Activated CD4-positive, alpha-beta T cell treated with anti-CD3 and anti-CD28 coated beads, Interleukin-2, Interleukin-6, amounts not matched to agents 100 ng/mL and 50 ng/mL, durations not matched to agents 16 hours and 8 hours (primary cell): ENCODE measurements around the gene C16orf86.
"Not testable (repeated sequence)": the region's sequence is repeated elsewhere in the genome, so short reads cannot be mapped to it uniquely, and the experiment has no call there.

Experiments used
- DNase-seq: peaks from one replicate; pipeline ENCODE4 v3.0.0-alpha.2; 2020

The C16orf86 gene

DNA sequence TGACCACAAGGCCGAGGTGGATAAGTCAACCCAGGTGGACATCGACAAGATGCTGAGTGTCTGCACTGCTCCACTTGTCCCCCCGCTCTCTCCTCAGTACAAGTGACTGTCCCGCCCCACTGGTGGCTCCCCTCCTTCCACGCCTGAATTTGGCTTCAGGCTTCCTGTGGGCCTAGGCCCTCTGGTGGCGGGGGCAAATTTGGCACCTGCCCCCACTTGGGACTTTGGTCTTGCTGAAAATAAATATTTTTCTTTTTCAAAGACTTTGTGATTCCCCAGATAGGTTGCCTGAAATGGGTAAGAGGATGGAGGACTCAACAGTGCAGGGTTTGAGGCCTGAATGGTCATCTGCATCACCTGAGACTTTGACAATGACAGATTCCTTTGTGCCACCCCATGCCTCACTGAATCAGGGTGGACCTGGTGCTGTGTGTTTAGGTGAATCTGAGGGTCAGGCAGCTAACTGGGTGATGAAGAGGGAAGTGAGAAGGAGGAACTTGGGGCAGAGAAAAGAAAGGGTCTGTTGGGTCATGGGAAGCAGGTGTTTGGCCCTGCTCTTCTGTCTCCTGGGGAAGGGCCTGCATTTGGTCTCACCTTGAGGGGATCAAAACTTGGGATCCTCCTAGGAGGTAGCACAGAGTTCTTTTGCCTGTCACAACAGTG, 2.0 kb downstream of the C16orf86 start:
- peak; percentile 33 for DNase-seq

DNA sequence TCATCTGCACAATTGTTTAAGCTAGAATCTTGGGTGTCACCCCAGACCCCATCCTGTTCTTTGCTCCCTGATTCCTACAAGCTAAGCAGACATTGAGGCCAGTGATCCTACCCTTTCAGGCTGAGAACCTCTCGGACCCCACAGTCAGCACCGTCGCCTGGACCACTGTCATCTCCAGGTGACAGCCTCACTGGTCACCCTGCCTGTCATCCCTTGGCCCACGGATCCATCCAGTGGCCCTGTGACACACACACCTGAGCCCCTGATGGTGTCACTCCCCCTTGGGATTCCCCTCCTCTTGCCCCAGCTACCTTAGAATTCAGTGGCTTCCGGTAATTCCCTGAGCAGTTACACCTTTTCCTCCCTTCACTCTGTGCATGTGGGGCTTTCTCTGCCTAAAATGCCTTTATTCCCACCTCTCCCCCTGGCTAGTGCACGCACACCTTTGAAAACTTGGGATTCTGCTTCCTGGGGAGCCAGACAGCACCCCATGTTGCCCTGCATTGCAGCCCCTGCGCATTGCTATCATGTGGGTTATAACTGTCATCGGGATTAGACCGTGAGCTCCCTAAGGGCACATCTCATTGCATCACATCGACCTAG, 3.0 kb downstream of the C16orf86 start:
- no peak for DNase-seq

DNA sequence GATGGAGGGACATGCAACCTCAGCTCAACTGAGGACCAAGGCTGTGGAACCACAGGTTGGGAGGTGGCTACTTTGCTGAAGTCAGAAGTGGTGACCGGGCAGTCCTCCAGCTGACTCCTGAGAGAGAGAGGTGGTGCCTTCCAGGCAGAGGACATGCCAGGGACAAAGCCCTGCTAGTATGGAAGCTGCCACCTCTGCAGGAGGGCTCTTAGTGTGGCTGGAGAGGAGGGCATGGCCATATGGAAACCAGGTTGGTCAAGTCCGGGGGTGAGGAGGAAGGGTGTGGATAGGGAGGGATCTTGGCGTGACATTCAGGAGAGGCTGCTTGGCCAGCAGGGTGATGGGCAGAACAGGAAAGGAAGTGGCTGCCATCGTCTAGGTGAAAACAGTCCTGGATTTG, 5.7 kb downstream of the C16orf86 start:
- no peak for DNase-seq

DNA sequence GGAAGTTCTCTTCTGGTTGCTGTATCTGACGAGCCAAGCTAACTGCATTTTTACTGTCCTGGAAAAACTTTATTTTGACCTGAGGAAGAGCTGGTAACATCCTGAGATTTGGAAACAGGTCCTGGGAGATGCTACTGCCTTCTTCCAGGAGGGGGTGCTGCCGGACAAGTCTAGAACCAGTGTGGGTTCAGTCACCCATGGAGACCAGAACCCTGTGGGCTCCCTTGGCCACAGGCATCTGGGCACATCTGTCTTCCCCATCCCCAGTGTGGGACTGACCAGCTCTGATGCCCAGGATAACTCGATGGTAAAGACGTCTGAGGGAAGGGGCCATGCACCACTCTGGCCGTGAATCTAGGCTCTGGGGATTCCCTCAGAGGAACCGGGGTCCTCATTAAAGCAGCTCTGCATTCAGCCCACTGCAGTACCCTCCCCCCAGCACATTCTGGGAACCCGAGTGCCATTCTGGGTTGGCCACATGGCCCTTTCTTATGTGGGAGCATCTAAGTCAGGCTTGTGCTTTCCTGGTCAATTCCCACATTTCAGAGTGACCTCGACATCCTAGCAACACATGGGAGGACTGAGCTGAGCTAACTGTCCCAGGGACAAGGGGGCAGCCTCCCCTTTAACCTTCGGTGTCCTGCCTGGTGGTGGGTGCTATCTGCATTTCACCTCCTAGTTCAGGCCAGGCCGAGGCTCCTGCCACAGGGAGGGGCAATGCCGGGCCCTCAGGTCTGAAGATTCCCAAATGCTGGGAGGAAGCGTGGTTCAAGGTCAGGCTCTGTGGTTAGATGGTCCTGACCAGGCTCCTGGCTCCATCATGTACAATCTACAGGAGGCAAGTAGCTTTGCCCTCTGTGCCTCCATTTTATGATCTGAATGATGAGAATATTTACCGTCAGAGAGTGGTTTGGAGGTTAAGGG, 6.4 kb downstream of the C16orf86 start:
- peak; percentile 57 for DNase-seq

DNA sequence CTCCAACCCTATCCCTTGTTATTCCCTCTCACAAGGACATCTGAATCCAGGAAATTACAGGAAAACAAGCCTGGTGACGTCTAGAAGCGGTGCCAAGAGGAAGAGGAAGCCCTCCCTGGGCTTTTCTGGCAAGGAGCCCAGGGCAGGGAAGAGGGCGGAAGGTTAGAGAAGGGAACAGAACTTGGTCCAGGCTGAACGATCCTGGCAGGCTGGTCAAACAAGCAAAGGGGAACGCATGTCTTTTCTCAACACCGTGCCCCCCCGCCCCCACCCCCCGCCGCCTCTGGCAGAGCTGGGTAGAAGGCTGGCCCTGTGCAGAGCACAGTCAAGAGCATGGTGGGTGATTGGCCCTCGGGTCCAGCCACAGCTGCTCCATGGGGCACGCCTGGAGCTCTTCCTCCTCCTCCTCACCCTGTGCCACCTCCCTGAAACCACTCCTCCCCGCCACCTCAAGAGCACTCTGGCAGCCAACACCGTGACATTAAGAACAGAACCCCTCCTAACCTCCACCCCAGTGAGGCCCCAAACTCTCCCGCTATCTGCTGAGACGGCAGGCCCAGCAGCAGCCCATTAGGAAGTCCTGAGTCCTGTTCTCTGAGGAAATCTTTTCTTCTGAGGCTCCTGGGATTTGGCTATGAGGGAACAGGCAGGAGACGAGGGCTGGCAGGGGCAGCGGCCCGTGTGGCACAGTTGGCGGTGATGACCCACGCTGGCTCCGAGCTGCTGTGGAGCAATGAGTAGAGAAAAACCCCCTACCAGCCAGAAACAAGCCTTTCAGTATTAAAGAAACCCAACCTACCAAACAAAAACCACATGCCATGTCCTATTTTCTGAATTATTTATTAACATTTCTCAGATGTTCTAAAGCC, 7.3 kb downstream of the C16orf86 start:
- no peak for DNase-seq

DNA sequence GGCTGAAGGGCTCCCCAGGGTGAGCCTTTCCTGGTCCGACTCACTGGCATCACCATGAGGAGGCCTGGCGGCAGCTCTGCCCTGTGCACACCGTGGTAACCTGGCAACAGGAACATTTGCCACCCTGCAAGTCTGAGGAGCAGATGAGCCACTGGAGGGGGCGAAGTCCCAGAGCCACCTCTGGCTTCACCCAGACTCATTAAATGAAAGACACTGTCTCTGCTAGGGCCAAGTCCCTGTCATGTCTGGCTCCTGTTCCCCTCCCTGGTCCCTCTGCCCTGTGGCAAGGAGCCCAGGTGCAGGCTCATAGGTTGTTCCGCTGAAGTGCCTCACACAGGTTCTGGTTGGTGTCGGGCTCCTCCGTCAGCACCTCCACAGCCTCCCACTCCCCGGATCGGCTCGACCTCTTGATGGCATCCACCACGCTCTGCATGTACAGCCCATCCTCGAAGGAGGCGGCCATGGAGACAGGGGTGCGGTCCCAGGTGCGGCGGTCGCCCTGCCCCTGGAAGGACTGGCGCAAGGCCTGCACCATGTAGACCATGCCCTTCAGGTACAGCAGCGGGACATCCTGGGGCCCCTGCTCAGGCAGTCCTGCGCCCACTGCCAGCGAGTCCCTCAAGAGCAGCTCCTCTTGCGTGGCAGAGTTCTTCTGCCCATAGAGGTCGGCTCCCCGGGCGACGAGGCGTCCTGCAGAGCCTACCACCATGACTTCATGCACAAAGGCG, 8.4 kb downstream of the C16orf86 start:
- DNase-seq: no peak

DNA sequence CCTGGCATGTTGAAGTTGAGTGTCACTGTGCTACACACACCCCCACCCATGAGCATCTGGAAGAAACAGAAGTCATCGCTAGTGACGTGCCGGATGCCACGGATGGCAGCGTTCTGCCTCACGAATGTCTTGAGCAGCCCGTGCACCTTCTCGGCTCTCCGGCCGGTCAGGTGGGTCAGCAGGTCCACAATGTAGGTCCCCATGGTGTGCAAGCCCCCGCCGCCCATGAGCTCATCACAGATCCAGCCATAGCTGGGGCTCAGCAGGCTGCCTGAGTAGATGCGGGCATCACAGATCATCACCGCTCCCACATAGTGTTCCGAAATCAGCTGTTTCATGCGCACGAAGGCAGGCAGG, 8.9 kb downstream of the C16orf86 start:
- no peak for DNase-seq

DNA sequence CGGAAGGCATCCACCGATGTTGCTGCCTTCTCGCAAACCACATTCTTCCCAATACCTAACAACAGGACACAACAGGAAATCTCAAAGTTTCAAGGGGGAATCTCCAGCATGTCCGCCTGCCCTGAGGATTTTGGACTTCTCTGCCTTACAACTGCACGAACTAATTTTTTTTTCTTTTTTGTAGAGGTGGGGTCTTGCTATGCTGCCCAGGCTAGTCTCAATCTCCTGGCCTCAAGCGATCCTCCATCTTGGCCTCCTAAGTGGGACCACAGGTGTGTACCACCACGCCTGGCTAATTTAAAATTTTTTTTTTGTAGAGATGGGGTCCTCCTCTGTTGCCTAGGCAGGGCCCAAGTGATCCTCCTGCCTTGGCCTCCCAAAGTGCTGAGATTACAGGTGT, 9.4 kb downstream of the C16orf86 start:
- no peak for DNase-seq

DNA sequence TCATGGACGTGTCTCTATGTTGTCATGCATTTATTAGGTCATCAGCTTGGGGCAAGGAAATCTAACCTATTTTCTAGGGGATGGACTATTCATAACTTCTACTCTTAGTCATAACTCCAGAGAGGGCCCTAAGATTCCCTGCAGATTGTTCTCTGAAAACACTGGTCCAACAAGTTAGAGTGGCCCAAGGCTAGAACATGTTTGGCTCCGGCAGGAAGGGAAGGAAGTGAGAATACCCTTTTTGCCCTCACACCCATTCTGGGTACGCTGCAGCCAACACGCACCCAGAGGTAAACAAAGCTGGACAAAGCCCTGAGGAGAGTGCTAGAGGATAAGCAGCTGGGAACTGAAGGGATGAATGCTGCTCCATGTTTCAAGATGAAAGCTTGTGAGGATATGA, 9.9 kb downstream of the C16orf86 start:
- no peak for DNase-seq

DNA sequence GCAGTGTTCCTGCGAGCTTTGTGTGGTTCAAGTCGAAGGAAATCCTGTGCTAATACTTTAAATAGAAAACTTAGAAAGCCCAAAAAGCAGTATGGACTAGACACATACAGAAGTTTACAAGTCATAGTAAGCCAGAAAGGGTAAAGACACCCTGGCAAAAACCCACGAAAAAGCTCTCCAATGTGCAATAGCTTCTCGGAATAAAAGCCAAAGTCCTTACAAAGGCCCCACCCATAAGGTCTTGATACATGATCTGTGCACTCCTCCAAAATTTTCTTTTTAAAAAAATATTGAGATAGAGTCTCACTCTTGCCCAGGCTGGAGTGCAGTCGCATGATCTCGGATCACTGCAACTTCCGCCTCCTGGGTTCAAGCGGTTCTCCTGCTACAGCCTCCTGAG, 10.3 kb downstream of the C16orf86 start:
- DNase-seq: no peak

DNA sequence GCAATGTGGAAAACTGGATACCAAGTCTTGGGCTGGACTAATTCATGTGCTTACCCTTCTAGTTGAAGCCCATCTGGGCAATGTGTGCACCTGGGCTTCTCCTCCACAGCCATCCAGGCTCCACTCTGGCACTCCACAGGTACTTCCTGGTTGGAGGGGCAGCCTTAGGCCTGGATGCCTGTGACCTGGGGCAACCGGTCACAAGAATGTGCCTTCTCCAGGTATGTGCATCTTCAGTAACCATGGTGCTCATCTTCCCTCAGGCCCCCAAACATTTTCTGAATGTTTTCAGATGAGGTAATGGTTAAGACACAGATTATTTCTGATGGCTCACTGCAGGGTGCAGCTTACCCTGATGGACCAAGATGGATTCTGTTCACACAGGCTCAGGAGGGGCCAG, 11.1 kb downstream of the C16orf86 start:
- no peak for DNase-seq

DNA sequence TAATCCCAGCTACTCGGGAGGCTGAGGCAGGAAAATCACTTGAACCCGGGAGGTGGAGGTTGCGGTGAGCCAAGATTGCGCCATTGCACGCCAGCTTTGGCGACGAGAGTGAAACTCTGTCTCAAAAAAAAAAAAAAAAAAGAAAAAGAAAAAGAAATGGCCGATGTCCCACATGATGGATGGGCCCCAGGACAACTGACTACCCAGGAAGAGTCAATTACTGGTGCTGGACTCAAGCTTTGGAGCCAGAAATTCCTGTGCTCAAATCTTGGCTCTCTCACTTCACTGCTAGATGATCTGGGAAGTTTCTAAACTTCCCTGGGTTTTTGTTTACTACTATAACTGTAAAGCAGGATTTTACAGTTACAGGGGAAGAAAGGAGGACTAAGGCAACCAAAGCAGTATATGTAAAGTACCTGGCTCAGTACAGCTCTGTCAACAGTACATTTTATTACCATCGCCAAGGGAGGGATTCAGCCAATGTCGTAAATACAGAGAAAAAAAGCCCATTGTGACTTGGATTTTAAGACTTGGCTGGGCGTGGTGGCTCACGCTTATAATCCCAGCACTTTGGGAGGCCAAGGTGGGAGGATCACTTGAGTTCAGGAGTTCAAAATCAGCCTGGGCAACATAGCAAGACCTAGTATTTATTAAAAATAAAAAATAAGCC, 11.9 kb downstream of the C16orf86 start:
- DNase-seq: no peak

DNA sequence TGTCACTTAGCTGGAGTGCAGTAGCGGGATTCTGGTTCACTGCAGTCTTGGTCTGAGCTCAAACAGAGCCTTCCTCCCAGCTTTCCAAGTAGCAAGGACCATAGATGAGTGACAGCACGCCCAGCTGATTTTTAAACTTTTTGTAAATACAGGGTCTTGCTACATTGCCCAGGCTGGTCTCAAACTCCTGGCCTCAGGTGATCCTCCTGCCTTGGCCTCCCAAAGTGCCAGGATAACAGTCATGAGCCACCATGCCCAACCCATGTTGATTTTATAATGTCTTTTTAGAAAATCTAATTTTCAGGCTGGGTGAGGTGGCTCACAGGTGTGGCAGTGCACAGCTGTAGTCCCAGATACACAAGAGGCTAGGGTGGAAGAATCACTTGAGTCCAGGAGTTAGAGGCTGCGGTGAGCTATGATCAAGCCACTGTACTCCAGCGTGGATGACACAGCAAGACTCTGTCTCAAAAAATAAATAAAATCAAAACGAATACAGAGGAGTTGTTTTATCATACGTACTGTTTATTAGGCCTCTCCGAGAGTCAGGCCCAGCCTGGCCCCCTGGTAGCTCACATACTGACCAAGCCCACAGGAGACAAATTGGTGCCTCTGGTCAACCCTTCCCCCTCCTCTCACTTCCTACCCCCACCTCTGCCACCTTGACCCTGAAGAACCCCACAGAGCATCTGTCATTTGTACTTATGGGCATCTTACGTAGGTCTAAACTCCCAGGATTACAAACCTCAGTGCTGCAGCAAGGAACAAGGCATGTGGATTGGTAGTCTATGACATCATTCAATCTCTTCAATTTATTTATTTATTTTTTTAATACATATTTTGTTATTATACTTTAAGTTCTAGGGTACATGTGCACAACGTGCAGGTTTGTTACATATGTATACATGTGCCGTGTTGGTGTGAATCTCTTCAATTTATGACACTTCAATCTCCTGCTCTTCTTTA, 13.6 kb downstream of the C16orf86 start:
- DNase-seq: no peak

DNA sequence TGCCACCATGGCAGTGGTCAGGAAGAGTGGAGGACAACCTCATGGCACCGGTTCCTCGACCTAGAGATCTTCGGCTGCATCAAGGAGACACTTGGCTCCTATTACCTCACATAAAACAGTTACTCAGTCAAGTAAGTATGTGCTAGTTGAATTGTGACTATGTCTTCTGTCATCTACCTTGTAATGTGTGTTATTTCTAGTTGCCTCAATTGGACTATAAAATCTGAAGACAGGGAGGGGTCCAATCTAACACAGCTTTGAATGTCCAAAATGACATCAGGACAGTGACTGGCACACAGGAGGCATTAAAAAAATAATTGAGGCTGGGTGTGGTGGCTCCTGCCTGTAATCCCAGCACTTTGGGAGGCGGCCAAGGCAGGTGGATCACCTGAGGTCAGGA, 17.2 kb downstream of the C16orf86 start:
- DNase-seq: no peak

DNA sequence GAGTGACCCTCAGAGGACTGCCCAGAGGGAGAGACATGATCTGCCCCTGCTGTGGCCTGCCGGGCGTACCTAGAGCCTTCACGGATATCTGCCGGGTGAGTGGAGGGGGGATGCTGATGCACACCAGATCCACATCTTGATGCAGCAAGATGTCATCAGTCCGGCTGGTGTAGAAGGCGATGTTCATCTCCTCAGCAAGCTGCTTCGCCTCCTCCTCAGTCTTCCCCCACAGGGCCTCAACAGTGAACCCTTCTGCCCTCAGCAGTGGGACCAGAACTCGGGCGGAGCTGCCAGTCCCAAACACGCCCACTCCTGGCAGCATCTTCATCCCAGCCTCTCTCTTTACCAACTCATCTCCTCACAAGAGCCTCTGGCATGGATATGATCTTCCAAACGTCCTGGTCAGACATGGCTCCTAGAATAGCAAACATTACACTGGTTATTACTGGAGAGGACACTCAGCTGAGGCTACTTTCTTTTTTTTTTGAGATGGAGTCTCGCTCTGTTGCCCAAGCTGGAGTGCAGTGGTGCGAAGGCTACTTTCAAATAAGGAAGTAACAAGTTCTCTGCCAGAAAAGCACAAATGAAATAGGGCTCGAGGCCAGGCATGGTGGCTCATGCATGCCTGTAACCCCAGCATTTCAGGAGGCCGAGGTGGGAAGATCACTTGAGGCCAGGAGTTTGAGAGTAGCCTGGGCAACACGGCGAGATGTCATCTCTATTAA, 18.9 kb downstream of the C16orf86 start:
- DNase-seq: no peak

DNA sequence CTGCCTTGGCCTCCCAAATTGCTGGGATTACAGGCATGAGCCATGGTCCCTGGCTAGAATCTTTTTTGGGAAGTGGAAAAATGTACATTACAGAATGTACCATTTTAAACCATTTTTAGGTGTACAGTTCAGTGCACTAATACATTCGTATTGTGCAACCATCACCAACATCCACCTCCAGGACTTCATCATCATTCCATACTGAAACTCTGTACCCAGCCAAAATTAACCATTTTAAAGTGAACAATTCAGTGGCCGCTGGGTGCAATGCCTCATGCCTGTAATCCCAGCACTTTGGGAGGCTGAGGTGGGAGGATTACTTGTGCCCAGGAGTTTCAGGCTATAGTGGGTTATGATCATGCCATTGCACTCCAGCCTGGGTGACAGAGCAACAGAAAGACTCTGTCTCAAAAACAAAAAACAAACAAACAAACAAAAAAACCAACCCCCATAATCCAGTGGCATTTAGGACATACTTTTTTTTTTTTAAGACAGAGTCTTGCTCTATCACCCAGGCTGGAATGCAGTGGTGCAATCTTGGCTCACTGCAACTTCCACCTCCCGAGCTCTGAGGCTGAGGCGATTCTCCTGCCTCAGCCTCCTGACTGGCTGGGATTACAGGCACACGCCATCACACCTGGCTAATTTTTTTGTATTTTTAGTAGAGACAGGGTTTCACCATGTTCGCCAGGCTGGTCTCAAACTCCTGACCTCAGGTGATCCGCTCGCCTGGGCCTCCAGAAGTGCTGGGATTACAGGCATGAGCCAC, 27.1 kb downstream of the C16orf86 start:
- DNase-seq: not testable (repeated sequence)

DNA sequence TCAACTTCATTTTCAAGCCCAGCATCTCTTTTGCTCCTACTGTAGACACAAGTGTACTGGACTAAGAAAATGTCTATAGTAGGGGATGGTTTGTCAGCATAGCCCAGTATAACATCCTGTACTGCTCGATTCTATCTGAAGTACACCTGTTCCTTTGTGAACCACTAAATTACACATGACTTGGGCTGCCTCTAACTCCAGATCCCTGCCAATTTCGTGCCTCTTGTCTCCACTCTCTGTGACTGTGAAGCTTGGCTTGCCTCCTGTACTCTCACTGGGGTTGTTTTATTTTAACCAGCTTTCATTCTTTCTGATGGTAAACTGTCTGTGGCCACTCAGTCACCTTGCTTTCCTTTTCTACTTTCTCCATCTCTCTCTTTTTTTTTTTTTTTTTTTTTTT, 28.0 kb downstream of the C16orf86 start:
- DNase-seq: no peak

DNA sequence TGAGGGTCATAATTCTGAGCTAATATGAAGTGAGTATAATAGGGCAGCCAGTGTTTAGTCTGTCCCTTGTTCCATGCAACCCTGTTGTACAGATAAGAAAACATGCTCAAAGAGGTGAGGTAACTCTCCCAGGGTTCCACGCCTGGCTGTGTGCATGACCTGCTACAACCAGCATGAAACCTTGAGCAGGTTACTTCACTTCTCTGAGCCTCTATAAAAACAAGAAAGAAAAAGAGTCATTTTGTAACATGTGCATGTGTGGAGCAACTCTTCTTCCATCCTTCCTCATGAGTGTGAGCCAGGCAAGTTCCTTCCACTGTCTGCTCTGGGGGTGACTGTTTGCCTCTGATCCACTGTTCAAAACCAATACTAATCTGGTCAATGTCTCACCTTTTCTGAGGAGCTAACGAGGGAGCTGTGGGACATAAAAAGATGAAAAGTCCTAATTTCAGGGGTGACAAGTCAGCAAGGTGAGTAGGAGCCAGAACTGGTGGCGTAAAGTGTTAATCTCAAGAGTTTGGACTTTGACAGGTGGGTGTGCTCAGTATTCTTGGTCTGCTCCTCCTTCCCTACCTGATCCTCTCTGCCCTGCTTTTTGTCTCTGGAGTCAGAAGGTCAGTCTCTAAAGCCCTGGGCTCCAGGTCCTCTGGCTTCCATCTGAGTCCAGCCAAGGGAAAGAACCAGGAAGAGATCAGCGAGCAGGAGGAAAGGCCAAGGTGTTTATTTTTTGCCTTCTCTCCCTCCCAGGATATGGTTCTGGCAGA, 31.0 kb downstream of the C16orf86 start:
- DNase-seq: no peak
